GM19372 (cell line): ENCODE data around the gene SPACA9.

Source experiments
- ATAC-seq: cut with Tn5 transposase; IDR thresholded peaks from one replicate; pipeline ENCODE4 v1.9.1; 2021; ENCODE audit warnings: mild to moderate bottlenecking, low read depth, moderate library complexity; ENCODE audit not compliant: unreplicated experiment

Gene SPACA9

DNA sequence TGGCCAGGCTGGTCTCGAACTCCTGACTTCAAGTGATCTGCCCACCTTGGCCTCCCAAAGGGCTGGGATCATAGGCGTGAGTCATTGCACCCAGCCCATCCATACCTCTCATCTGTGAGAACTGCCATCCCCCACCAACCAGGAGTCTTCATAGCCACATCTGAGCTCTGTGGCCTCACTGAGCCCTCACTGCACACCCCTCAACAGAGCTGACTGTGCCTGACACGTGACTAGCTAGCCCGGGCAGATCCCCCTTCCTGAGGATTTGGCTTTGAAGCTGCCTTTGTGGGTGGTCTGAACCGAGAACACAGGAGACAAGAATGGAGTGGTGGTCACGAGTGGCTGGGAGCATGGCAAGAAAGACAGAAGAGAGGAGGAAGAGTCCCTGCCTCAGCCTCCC lies 16.2 kb upstream of the SPACA9 start:
- ATAC-seq: no peak

GRCh38 chr9:132863096-132863495 lies 15.6 kb upstream of the SPACA9 start:
- ATAC-seq: no peak

- ATAC-seq: no peak
These were observed 14.4 kb upstream of the SPACA9 start for GRCh38 chr9:132864277-132864676.

DNA sequence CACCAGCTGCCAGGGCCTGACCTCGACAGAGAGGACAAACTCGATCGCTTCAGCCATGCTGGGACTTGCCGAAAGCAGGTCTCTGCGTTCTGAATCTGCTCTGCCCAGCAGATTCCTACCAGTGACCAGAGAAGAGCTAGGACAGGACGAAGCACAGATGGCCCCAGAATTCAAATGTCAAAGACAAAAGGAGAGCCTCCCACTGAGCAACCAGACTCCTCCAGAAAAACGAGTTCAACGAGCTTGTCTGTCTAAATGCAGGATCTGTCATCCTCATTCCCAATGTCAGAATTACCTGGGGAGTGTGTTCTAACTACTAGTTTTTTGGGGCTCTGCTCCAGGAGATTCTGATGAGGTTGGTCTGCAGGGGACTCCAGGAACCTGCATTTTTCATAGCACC lies 14.0 kb upstream of the SPACA9 start:
- ATAC-seq: no peak

DNA sequence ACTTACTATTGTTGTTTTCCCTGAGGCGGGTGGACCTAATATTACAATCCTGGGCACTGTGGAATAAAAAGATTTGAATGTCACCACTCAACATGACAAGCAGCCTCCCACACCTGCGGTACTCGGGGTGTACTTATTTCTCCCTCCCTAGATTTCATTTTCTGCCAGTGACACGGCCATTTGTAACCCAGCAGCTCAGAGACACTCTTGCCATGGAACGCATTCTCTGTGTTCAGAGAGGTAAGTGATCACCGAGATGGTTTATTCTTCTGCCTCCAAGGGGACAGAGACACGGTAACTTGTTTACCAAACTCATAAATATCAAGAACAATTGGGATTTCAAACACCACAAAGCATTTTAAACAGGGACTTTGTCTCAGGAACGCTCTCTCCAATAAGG lies 11.8 kb upstream of the SPACA9 start:
- ATAC-seq: no peak

- no peak for ATAC-seq
These were observed 9.4 kb upstream of the SPACA9 start for GRCh38 chr9:132869266-132869665.

GRCh38 chr9:132873403-132873802 lies 5.3 kb upstream of the SPACA9 start:
- no peak for ATAC-seq

- ATAC-seq: no peak
These were observed 3.5 kb upstream of the SPACA9 start for GRCh38 chr9:132875159-132875558.

DNA sequence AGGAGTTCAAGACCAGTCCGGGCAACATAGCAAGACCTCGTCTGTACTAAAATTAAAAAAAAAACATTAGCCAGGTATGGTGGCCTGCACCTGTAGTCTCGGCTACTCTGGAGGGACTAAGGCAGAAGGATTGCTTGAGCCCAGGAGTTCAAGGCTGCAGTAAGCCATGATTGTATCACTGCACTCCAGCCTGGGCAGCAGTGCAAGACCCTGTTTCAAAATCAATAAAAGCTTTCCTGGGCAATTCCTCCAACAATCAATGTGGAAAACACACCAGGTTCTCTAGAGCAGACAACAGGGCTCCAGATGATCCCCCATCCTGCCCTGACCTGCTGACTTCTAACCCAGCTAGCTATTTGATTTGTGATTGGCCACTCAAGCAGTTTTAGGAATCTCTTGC lies 1.8 kb upstream of the SPACA9 start:
- no peak for ATAC-seq

GRCh38 chr9:132877458-132877823 lies 1.3 kb upstream of the SPACA9 start:
- no peak for ATAC-seq

- ATAC-seq: peak; percentile 93
These were observed 639 bp upstream of the SPACA9 start, which contains the start of gene AK8 for GRCh38 chr9:132877824-132878694. Gene AK8 (minus strand): TSS chr9:132878284. CDS start chr9:132878255, 29 bp downstream.

DNA sequence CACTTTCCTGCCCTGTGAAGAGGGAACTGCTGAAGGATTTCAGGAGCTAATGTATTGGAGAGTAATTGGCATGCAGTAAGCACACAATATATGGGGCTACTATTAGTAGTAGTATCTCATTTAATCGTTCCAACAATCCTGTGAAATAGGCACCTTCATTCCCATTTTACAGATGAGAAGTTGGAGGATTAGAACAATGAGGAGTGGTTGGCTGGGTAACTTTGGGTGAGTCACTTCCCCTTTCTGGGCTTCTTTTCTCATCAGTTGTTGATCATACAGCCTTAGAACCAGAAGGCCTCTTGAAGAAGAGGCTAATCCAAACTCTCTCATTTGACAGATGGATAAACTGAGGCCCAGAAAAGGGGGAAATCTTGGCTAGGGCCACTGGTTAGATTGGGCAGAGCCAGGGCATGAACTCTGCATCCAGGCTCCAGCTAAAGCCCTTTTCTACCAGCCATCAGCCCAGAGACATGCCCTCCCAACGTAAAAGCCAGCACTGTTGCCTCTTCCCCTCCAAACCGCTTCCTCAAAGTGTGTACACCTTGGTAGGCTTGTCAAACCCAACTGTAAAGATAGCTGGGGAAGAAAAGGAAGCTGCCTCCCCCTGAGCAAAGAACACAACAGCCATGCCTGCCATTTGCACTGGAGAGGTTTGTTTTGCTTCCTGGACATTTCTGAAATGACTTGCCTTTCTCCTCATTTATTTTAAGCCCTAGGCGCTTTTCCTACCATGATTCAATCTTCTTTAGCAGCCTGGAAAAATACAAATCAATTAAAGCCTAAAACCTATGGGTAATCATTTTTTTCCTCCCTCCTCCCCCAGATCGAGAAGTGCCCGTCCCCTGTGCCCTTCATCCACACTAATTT lies 992 bp downstream of the SPACA9 start:
- ATAC-seq: no peak

DNA sequence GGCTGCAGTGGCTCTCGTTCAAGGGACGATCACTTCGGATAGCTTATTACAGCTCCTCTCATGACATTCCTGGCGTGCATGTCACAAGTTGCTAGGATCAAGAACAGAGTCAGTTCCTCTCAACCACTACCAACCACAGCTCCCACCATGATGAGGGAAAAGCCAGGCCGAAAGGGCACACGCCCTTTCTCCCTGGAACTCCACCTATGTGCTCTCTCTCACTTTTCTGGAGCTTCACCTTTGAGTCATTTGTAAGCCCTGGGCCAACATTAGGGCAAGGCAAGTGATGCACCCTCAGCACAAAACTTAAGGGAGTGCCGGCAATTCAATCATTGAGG lies 1.6 kb downstream of the SPACA9 start:
- no peak for ATAC-seq

DNA sequence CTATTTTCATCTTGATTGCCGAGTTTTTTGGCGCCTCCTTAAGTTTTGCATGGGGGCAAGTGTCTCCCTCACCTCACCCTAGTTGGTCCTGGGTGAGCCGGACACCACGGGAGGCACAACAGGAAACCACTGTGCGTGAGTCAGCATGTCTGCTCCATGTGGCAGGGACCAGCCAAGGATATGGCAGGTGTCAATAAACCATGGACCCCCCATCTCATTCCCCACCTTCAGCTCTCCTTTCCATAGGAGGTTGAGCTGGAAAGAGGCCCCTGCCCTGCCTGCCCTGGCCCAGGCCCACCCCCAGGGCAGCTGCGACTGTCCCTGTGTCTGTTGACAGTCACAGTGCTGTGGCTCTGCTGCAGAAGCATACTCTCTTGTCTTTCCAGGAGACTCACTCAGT lies 3.1 kb downstream of the SPACA9 start:
- no peak for ATAC-seq

- no peak for ATAC-seq
These were observed 3.9 kb downstream of the SPACA9 start for GRCh38 chr9:132882616-132883015.

- no peak for ATAC-seq
These were observed 4.9 kb downstream of the SPACA9 start for GRCh38 chr9:132883349-132884294.

GRCh38 chr9:132885720-132886333 lies 7.1 kb downstream of the SPACA9 start:
- no peak for ATAC-seq

GRCh38 chr9:132886334-132886725 lies 7.6 kb downstream of the SPACA9 start:
- no peak for ATAC-seq

- no peak for ATAC-seq
These were observed 8.8 kb downstream of the SPACA9 start for GRCh38 chr9:132887181-132888120.
